ENCODE measurements around the gene PCDHB13.
"Not testable (repeated sequence)": the region's sequence is repeated elsewhere in the genome, so short reads cannot be mapped to it uniquely, and the experiment has no call there.

The PCDHB13 gene

DNA sequence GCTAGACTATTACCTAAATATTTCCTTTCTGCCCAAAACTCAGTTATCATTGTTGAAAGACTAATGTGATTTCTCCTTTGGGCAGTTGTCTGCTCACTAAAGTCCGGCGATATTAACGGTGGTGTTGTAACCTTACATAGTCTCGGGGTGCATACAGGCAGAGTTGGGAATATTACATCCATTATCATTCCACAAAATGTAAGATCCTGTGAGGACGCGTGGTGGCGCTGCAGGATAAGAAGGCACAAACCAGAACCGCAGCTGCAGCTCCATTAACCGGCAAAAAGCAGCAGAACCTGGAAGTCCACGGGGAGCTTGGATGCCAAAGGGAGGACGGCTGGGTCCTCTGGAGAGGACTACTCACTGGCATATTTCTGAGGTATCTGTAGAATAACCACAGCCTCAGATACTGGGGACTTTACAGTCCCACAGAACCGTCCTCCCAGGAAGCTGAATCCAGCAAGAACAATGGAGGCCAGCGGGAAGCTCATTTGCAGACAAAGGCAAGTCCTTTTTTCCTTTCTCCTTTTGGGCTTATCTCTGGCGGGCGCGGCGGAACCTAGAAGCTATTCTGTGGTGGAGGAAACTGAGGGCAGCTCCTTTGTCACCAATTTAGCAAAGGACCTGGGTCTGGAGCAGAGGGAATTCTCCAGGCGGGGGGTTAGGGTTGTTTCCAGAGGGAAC is at the start of gene PCDHB13:
PCDHB13 (plus strand) TSS at position 264 of the 684 bp plus-strand sequence; CDS start at position 469, 205 bp downstream.
- ATAC-seq, result not testable (repeated sequence)

DNA sequence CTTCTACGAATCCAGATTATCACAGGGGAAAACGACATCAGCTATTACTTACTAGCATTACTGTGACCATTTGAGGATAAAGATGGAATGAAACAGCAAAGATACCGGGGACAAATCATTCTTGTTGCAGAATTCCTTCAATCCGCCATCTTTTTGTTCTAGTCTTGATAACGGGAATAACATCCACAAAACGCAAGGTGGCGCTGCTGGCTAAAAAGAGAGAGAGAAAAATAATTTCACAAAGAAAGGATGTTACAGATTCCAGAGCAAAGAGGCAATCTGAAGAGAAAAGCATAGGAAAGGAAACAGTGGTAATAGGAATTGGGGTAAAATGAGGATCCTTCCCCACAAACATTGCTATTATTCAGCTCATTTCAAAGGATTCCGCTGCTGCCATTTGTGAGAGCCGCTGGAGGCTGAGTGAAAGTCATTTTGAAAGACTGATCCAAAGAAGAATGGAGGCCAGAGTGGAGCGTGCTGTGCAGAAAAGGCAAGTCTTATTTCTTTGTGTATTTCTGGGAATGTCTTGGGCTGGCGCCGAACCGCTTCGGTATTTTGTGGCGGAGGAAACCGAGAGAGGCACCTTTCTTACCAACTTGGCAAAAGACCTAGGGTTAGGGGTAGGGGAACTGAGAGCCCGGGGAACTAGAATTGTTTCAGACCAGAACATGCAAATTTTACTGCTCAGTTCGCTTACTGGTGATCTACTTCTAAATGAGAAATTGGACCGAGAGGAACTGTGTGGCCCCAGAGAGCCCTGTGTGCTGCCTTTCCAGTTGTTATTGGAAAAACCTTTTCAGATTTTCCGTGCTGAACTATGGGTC is 41.1 kb upstream of the PCDHB13 start, which contains the start of gene PCDHB7:
PCDHB7 (plus strand) TSS at position 264 of the 824 bp plus-strand sequence; CDS start at position 456, 192 bp downstream.
- no peak for ATAC-seq

DNA sequence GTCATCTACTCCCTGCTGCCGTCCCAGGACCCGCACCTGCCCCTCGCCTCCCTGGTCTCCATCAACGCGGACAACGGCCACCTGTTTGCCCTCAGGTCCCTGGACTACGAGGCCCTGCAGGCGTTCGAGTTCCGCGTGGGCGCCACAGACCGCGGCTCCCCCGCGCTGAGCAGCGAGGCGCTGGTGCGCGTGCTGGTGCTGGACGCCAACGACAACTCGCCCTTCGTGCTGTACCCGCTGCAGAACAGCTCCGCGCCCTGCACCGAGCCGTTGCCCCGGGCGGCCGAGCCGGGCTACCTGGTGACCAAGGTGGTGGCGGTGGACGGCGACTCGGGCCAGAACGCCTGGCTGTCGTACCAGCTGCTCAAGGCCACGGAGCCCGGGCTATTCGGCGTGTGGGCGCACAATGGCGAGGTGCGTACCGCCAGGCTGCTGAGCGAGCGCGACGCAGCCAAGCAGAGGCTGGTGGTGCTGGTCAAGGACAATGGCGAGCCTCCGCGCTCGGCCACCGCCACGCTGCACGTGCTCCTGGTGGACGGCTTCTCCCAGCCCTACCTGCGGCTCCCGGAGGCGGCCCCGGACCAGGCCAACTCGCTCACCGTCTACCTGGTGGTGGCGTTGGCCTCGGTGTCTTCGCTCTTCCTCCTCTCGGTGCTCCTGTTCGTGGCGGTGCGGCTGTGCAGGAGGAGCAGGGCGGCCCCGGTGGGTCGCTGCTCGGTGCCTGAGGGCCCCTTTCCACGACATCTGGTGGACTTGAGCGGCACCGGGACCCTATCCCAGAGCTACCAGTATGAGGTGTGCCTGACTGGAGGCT is 39.2 kb upstream of the PCDHB13 start:
- not testable (repeated sequence) for ATAC-seq

DNA sequence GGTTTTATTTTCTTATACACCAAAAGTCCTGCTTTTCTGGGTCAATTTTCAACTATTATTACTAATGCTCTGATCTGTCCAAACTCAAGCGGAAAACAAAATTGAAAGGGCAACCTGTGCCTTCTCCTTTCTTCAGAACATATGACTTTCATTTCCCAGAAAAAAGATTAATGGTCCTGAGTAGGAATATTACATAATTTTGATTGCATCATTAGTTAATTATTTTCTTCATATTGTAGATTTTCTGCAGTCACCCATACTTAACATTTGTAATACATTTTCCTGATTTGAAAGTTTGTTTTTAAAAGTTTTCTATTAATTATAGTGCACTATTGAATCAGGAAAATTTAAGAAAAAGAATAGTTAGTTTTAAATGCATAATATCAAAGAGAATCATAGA is 37.8 kb upstream of the PCDHB13 start:
- no peak for ATAC-seq

DNA sequence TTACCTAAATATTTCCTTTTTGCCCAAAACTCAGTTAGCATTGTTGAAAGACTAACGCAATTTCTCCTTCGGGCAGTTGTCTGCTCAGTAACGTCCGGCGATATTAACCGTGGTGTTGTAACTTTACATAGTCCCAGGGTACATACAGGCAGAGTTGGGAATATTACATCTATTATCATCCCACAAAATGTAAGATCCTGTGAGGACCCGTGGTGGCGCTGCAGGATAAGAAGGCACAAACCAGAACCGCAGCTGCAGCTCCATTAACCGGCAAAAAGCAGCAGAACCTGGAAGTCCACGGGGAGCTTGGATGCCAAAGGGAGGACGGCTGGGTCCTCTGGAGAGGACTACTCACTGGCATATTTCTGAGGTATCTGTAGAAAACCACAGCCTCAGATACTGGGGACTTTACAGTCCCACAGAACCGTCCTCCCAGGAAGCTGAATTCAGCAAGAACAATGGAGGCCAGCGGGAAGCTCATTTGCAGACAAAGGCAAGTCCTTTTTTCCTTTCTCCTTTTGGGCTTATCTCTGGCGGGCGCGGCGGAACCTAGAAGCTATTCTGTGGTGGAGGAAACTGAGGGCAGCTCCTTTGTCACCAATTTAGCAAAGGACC is 36.0 kb upstream of the PCDHB13 start, which contains the start of gene PCDHB8:
PCDHB8 (plus strand) TSS at position 214 of the 615 bp plus-strand sequence; CDS start at position 459, 245 bp downstream.
- ATAC-seq, result not testable (repeated sequence)

DNA sequence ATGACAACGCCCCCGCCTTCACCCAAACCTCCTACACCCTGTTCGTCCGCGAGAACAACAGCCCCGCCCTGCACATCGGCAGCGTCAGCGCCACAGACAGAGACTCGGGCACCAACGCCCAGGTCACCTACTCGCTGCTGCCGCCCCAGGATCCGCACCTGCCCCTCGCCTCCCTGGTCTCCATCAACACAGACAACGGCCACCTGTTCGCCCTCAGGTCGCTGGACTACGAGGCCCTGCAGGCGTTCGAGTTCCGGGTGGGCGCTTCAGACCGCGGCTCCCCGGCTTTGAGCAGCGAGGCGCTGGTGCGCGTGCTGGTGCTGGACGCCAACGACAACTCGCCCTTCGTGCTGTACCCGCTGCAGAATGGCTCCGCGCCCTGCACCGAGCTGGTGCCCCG is 34.3 kb upstream of the PCDHB13 start:
- ATAC-seq, result not testable (repeated sequence)

DNA sequence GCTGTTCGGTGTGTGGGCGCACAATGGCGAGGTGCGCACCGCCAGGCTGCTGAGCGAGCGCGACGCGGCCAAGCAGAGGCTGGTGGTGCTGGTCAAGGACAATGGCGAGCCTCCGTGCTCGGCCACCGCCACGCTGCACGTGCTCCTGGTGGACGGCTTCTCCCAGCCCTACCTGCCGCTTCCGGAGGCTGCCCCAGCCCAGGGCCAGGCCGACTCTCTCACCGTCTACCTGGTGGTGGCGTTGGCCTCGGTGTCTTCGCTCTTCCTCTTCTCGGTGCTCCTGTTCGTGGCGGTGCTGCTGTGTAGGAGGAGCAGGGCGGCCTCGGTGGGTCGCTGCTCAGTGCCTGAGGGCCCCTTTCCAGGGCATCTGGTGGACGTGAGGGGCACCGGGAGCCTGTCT is 33.8 kb upstream of the PCDHB13 start:
- not testable (repeated sequence) for ATAC-seq

DNA sequence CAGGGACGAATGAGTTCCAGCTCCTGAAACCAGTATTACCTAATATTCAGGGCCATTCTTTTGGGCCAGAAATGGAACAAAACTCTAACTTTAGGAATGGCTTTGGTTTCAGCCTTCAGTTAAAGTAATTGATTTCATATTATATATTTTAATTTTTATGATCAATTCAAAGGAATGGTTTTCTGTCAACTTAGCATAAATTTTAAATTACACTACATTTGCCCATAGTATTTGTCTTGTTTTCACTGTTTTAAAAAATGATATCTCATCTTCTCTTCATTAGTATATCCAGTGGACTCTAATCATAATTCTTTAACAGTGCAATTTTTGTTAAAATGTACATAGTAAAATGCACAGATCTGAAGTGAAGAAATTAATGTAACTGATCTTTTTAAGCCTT is 33.4 kb upstream of the PCDHB13 start:
- no peak for ATAC-seq

DNA sequence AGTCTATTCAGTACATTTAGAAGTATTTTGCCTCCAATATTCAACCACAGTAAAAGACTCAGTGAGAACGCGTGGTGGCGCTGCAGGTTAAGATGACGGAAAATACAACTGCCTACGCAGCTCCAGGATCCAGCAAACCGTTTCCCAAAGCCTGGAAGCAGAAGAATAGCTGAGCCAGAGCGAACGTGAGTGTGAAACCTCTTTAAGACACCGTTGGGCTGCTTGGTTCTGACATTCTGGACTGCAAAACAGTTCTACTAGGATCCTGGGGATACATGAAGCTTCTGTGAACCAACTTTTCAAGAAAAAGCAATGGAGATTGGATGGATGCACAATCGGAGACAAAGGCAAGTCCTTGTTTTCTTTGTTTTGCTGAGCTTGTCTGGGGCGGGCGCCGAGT is 31.5 kb upstream of the PCDHB13 start, which contains the start of gene PCDHB16:
PCDHB16 (plus strand) TSS at position 140 of the 400 bp plus-strand sequence; CDS start at position 313, 173 bp downstream.
- ATAC-seq, result no peak

DNA sequence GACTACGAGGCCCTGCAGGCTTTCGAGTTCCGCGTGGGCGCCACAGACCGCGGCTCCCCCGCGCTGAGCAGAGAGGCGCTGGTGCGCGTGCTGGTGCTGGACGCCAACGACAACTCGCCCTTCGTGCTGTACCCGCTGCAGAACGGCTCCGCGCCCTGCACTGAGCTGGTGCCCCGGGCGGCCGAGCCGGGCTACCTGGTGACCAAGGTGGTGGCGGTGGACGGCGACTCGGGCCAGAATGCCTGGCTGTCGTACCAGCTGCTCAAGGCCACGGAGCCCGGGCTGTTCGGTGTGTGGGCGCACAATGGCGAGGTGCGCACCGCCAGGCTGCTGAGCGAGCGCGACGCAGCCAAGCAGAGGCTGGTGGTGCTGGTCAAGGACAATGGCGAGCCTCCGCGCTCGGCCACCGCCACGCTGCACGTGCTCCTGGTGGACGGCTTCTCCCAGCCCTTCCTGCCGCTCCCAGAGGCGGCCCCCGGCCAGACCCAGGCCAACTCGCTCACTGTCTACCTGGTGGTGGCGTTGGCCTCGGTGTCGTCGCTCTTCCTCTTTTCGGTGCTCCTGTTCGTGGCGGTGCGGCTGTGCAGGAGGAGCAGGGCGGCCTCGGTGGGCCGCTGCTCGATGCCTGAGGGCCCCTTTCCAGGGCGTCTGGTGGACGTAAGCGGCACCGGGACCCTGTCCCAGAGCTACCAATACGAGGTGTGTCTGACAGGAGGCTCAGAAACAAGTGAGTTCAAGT is 29.4 kb upstream of the PCDHB13 start:
- ATAC-seq, result not testable (repeated sequence)

DNA sequence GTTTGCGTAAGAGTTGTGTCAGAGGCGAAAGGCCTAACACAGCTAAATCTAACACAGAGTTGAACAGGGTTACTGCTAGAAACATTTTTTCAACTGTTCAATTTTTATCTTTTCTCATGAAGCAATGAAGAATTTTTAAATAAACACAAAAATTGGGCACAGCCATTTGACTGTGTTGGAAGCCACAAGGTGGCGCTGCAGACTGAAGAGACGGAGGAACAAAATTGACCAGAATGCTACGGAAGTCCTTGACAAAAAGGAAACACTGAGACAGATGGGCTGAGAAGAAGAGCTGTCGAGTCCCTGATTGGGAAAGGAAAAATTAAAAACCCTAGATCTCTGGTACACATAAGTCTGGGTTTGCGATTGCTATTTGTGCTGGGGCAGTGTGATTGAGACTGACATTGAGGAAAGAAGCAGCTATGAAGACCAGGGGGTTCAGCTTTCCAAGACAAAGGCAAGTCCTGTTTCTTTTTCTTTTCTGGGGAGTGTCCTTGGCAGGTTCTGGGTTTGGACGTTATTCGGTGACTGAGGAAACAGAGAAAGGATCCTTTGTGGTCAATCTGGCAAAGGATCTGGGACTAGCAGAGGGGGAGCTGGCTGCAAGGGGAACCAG is 26.7 kb upstream of the PCDHB13 start, which contains the start of gene PCDHB9:
PCDHB9 (plus strand) TSS at position 265 of the 616 bp plus-strand sequence; CDS start at position 423, 158 bp downstream.
- no peak for ATAC-seq

DNA sequence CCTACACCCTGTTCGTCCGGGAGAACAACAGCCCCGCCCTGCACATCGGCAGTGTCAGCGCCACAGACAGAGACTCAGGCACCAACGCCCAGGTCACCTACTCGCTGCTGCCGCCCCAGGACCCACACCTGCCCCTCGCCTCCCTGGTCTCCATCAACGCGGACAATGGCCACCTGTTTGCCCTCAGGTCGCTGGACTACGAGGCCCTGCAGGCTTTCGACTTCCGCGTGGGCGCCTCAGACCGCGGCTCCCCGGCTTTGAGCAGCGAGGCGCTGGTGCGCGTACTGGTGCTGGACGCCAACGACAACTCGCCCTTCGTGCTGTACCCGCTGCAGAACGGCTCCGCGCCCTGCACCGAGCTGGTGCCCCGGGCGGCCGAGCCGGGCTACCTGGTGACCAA is 25.0 kb upstream of the PCDHB13 start:
- not testable (repeated sequence) for ATAC-seq

DNA sequence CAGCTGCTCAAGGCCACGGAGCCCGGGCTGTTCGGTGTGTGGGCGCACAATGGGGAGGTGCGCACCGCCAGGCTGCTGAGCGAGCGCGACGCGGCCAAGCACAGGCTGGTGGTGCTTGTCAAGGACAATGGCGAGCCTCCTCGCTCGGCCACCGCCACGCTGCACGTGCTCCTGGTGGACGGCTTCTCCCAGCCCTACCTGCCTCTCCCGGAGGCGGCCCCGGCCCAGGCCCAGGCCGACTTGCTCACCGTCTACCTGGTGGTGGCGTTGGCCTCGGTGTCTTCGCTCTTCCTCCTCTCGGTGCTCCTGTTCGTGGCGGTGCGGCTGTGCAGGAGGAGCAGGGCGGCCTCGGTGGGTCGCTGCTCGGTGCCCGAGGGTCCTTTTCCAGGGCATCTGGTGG is 24.6 kb upstream of the PCDHB13 start:
- ATAC-seq, result not testable (repeated sequence)

DNA sequence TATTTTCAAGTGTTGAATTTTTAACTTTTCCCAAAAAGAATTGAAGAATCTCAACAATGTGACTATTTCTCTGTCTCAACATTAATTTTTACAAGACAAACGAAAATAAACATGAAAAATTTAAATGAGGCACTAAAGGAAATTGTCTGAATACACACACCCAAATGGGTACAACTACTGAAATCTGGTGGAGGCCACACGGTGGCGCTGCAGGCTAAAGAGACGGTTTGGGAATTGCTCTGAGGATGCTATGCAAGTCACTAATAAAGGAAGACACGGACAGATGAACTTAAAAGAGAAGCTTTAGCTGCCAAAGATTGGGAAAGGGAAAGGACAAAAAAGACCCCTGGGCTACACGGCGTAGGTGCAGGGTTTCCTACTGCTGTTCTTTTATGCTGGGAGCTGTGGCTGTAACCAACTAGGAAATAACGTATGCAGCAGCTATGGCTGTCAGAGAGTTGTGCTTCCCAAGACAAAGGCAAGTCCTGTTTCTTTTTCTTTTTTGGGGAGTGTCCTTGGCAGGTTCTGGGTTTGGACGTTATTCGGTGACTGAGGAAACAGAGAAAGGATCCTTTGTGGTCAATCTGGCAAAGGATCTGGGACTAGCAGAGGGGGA is 21.5 kb upstream of the PCDHB13 start, which contains the start of gene PCDHB10:
PCDHB10 (plus strand) TSS at position 244 of the 616 bp plus-strand sequence; CDS start at position 444, 200 bp downstream.
- ATAC-seq, result no peak

DNA sequence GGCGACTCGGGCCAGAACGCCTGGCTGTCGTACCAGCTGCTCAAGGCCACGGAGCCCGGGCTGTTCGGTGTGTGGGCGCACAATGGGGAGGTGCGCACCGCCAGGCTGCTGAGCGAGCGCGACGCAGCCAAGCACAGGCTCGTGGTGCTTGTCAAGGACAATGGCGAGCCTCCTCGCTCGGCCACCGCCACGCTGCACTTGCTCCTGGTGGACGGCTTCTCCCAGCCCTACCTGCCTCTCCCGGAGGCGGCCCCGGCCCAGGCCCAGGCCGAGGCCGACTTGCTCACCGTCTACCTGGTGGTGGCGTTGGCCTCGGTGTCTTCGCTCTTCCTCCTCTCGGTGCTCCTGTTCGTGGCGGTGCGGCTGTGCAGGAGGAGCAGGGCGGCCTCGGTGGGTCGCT is 19.4 kb upstream of the PCDHB13 start:
- not testable (repeated sequence) for ATAC-seq

DNA sequence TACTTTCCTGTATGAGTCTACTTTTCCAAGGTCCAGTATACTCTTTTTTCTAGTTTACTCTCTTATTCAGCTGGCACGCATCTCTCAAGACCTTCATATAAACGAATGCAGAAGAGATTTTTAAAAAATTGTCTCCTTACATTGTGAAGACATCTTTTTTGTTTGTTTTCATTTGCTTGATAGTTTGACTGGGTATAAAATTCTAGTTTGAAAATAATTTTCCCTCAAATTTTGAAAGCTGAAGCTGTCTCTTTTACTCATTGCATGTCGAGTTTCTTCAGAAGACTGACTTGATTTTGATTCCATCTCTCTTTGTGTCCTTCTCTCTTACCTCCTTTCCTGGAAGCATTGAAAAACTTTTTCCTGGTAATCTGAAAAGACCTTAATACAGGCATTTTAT is 17.4 kb upstream of the PCDHB13 start:
- no peak for ATAC-seq

DNA sequence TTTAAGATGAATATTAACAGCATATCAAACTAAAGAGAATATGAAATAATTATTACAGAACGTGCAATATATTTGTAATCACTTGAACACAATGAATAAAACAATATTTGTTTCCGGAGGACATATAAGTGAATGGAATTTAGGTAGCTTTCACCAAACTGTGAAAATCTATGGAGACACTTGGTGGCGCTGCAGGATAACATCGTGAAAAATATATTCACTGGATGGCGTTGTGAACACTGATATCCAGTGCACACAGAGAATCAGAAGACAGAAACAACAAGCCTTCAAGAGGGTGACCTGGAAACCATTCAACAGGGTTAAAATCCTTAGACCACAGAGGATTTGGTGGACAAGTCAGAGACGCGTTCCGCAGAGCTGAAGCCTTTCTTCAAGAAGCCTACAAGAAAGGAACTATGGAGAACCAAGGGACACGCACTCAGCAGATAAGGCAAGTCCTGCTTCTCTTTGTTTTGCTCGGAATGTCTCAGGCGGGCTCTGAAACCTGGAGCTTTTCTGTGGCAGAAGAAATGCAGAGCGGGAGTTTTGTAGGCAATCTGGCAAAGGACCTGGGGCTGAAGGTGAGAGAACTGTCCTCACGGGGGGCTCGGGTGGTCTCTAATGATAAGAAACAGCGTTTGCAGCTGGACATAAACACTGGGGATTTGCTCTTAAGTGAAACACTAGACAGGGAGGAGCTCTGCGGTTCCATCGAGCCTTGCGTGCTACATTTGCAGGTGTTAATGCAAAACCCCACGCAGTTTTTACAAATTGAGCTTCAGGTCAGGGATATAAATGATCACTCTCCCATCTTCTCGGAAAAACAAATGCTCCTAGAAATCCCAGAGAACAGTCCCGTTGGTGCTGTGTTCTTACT is 14.1 kb upstream of the PCDHB13 start, which contains the start of gene PCDHB11:
PCDHB11 (plus strand) TSS at position 269 of the 877 bp plus-strand sequence; CDS start at position 417, 148 bp downstream.
- no peak for ATAC-seq

DNA sequence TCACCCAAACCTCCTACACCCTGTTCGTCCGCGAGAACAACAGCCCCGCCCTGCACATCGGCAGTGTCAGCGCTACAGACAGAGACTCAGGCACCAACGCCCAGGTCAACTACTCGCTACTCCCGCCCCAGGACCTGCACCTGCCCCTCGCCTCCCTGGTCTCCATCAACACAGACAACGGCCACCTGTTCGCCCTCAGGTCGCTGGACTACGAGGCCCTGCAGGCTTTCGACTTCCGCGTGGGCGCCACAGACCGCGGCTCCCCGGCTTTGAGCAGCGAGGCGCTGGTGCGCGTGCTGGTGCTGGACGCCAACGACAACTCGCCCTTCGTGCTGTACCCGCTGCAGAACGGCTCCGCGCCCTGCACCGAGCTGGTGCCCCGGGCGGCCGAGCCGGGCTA is 12.6 kb upstream of the PCDHB13 start:
- not testable (repeated sequence) for ATAC-seq

DNA sequence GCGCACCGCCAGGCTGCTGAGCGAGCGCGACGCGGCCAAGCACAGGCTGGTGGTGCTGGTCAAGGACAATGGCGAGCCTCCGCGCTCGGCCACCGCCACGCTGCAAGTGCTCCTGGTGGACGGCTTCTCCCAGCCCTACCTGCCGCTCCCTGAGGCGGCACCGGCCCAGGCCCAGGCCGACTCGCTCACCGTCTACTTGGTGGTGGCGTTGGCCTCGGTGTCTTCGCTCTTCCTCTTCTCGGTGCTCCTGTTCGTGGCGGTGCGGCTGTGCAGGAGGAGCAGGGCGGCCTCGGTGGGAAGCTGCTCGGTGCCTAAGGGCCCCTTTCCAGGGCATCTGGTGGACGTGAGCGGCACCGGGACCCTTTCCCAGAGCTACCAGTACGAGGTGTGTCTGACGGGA is 12.1 kb upstream of the PCDHB13 start:
- not testable (repeated sequence) for ATAC-seq

All from activated CD4-positive, CD25-positive, alpha-beta regulatory T cell treated with anti-CD3 and anti-CD28 coated beads, Interleukin-2, amount 50 U/mL, for 24 hours (primary cell).